Right cardiac atrium (tissue), 5 donors: ENCODE results near the gene FLYWCH2. TPM values are rescaled to one million over a fixed set of nuclear protein-coding genes. Genes with fewer than 3 reads are reported as not detected.
"Not testable (repeated sequence)": the region's sequence is repeated elsewhere in the genome, so short reads cannot be mapped to it uniquely, and the experiment has no call there.

Source experiments
- ATAC-seq, 2 donors: fragments of 200-7000 bp; cut with Tn5 transposase; one replicate each; pipeline versions ENCODE4 v1.8.0 to v1.9.1; 2020; ENCODE audit warnings: moderate library complexity in 2 of 2, mild to moderate bottlenecking in 1 of 2
- DNase-seq, 3 donors: peaks; one replicate each; pipeline ENCODE4 v3.0.0-alpha.2; 2020
- H3K27ac ChIP-seq: one replicate; pipeline ENCODE4 v1.5.1; 2013; ENCODE audit warnings: mild to moderate bottlenecking, low read length, control low read depth, moderate library complexity
- H3K27me3 ChIP-seq: one replicate; pipeline ENCODE4 v1.6.1; 2013; ENCODE audit not compliant: control insufficient read depth, insufficient read depth
- H3K4me1 ChIP-seq: one replicate; pipeline ENCODE4 v1.6.1; 2013; ENCODE audit warnings: low read length; ENCODE audit not compliant: control insufficient read depth, insufficient read depth
- H3K4me3 ChIP-seq: one replicate; pipeline ENCODE4 v1.5.1; 2013; ENCODE audit warnings: low read length, control low read depth
- H3K9me3 ChIP-seq: one replicate; pipeline ENCODE4 v1.6.1; 2013; ENCODE audit warnings: low read length; ENCODE audit not compliant: control insufficient read depth
- WGBS: extraction: QIAGEN DNeasy Blood & Tissue Kit; methylation state at CpG from one replicate; pipeline ENCODE4 v1.1.7; 2013; 5-methylcytosine and 5-hydroxymethylcytosine counted together
- intact Hi-C, 4 donors: fragments of 100-400 bp; cut with DNase I; formaldehyde crosslinking; loops; one replicate each; pipeline versions ENCODE4 v1.11.0 to v1.14.0; 2022 to 2023
- polyA plus RNA-seq: library from polyadenylated mRNA; stranded (reverse); fragments of 200-250 nt; gene quantifications from one replicate; pipeline ENCODE4 v1.2.3, GENCODE V29; 2013
- total RNA-seq, 4 donors: library from RNA; stranded (reverse); fragmentation: NEBNext Ultra II Directional; extraction: Animal tissue kit (Norgen Biotek cat#: 25700); gene quantifications; one replicate each; pipeline ENCODE4 v1.2.1, GENCODE V29; 2021
- donor health status: healthy with polysubstance abuse.
- donor health status: DM: no; HTN: yes; CAD: no.
- donor health status: DM: no; HTN: no; CAD: no.
- donor health status: DM: no; HTN: yes; CAD: no; lungs with severe emphysema.
- donor health status: DM: yes; HTN: yes; CAD: no.

The FLYWCH2 gene
- total and polyA plus RNA-seq, 5 donors: 26.6 to 44.3 (median 31.4) TPM

DNA sequence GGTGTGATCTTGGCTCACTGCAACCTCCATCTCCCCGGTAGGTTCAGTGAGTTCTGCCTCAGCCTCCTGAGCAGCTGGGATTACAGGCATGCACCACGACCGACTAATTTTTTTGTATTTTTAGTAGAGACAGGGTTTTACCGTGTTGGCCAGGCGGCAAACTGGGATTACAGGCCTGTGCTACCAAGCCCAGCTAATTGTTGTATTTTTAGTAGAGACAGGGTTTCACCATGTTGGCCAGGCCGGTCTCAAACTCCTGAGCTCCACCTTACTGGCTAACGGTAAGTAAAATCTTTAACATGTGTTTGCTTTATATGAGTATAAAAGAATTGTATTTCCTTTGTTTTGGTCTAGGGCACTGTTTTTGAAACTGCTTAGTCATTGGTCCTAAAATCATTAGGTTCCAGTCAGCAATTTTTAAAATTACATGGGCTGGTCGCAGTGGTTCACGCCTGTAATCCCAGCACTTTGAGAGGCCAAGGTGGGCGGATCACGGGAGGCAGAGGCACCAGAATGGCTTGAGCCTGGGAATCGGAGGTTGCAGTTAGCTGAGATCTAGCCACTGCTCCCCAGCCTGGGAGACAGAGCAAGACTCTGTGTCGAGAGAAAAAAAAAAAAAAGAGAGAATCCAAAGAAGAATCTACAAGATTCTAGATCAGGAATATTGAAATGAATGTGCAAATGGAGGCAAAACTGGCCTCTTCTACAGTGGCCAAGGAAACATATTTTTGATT, 32.3 kb downstream of the FLYWCH2 start:
- Histone ChIP-seq H3K4me3 (no peak overlapping the region), H3K4me1 (peaks cover 6% of the 10 kb centered on the region), H3K27ac (no peak overlapping the region), H3K9me3 (no peaks in the 10 kb centered on the region), H3K27me3 (no peaks in the 10 kb centered on the region)
- ATAC-seq: no peak
- intact Hi-C loops: loop anchor here in 1 of 4 donors (5.0 kb wide), 1 partner anchor 48 kb away; no protein-coding TSS in a partner anchor
- peak in 1 of 3 donors; percentile 4 for DNase-seq
- WGBS: 88% methylated on average over 13 of the region's 13 CpGs

DNA sequence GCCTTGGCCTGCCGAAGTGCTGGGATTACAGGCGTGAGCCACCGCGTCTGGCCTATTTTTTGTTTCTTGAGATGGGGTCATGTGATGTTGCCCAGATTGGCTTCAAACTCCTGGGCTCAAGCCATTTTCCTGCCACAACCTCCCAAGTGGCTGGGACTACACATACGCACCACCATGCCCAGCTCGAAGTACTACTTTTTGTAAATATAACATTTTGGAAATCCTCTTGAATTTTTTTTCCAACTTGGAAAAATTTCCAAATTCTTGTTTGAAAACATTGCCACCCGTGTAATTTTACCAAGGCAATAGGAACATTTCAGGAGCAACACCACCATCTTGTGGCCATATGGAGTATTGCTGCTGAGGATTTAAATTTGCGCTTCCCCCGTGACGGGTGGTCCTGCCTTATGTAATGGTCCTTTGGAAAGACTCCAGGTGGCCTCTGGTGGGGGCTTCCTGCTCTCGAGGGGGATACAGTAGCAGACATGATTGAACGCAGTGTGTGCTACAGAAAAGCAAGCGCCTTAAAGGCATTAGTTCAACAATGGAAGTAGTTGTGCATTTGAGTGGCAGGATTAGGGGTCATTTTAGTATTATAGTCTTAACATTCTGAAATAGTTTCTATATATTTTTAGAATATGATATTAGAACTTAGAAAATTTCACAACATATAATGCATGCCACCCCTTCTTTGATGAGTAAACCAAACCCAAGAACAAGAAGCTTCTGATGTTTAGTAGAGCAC, 36.7 kb downstream of the FLYWCH2 start:
- H3K4me1 ChIP-seq: peaks cover 1% of the 10 kb centered on the region
- ATAC-seq (peak; percentile 52 to 64), DNase-seq (peak in 2 of 3 donors; percentile 40 to 74)
- intact Hi-C loops: loop anchor here in 1 of 4 donors (5.0 kb wide), 1 partner anchor 52 kb away; no protein-coding TSS in a partner anchor
- no peak overlapping the region for H3K4me3 ChIP-seq
- WGBS: 7% methylated on average over 13 of the region's 13 CpGs
- no peaks in the 10 kb centered on the region for H3K9me3 ChIP-seq
- H3K27ac ChIP-seq: peak overlapping the region; percentile 64
- no peaks in the 10 kb centered on the region for H3K27me3 ChIP-seq

DNA sequence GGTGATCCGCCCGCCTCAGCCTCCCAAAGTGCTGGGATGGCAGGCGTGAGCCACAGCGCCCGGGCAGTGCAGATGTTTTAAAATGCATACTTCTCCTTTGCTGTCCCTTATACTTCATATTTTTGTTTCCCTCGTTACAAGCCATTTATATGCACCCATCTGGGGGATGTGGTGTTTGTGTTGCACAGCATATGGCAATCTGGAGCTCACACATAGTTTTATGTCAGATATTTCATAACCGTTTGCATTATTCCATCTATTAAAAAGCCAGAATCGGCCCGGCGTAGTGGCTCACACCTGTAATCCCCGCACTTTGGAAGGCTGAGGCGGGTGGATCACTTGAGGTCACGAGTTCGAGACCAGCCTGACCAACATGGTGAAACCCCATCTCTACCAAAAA, 40.5 kb downstream of the FLYWCH2 start:
- no peak for ATAC-seq
- H3K4me3 ChIP-seq: no peak overlapping the region
- intact Hi-C loops: no loop called here
- H3K27ac ChIP-seq: no peak overlapping the region
- no peaks in the 10 kb centered on the region for H3K9me3 ChIP-seq
- WGBS: 95% methylated on average over 14 of the region's 14 CpGs
- peaks cover 1% of the 10 kb centered on the region for H3K4me1 ChIP-seq
- no peaks in the 10 kb centered on the region for H3K27me3 ChIP-seq
- no peak for DNase-seq

DNA sequence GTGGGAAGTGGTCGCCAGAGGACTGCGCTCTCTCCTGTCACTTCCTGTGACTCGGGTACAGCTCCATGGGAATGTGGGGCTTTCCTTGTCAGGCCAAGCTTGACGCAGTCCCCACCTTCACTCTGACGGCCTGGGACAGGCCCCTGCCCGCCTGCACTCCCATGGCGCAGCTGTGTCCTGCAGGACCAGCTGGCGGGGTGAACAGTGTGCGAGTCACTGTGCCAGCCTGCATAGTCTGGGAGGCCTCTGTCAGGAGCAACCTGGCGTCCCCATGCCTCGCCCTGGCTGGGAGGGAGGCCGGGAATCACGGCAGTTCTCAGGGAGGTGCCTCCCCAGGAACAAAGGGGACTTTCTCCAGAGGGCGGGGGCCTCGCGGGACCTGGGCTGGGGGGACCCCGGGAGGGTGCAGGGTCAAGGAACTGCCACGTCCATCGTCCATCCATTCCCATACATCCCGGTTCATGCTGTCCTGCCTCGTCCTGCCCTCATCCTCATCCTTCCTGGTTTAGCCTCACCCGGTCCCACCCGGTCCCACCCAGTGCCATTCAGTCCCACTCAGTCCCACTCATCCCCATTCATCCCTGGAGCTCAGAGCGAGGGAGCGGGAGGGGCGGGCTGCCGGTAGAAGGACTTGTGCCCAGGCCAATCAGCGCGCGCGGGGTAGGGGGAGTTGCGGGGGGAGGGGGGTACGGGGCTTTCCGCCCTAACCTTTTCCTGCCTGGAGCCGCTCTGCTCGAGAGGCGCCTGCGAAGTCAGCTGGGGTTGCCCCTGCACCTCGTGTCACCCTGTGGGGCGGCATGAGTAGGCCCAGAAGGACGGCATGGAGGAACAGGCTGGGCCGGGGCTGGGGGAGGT, 42.1 kb downstream of the FLYWCH2 start:
- no peak overlapping the region for H3K4me3 ChIP-seq
- DNase-seq (peak in 1 of 3 donors; percentile 47), ATAC-seq (peak; percentile 11 to 27)
- intact Hi-C loops: loop anchor here in 1 of 4 donors (5.0 kb wide), 1 partner anchor 88 kb away; no protein-coding TSS in a partner anchor
- no peak overlapping the region for H3K27ac ChIP-seq
- no peaks in the 10 kb centered on the region for H3K9me3 ChIP-seq
- 72% methylated on average over 42 of the region's 42 CpGs for WGBS
- H3K27me3 ChIP-seq: no peaks in the 10 kb centered on the region
- H3K4me1 ChIP-seq: no peaks in the 10 kb centered on the region

DNA sequence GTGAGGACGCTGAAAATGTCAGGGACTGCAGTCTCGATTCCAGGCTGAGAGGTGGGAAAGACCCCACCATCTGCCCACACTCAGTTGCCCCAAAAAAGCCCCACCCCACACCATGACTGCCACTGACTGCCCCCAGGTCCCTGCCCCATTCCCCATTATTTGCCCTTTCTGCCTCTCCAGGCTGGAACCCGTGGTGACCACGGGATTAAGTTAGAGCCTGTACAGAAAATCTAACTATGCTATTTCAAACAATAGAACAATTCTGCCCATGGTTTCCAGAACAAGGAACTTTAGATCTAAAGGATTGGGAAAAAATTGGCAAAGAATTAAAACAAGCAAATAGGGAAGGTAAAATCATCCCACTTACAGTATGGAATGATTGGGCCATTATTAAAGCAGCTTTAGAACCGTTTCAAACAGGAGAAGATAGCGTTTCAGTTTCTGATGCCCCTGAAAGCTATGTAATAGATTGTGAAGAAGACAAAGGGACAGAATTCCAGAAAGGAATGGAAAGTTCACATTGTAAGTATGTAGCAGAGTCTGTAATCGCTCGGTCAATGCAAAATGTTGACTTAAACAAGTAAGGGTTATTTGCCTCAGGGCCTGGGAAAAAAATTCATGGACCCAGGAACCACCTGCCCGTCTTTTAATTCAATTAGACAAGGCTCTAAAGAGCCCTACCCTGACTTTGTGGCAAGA, 43.1 kb downstream of the FLYWCH2 start:
- intact Hi-C loops: loop anchor here in 1 of 4 donors (5.0 kb wide), 1 partner anchor 89 kb away; no protein-coding TSS in a partner anchor
- no peaks in the 10 kb centered on the region for H3K4me1 ChIP-seq

GRCh38 chr16:2926650-2926999, 43.6 kb downstream of the FLYWCH2 start:
- no peak for DNase-seq
- no peaks in the 10 kb centered on the region for H3K9me3 ChIP-seq
- WGBS: 78% methylated on average over 5 of the region's 5 CpGs
- intact Hi-C loops: loop anchor here in 1 of 4 donors (5.0 kb wide), 1 partner anchor 89 kb away; no protein-coding TSS in a partner anchor
- H3K27me3 ChIP-seq: no peaks in the 10 kb centered on the region
- H3K4me1 ChIP-seq: no peaks in the 10 kb centered on the region
- H3K4me3 ChIP-seq: no peak overlapping the region
- no peak overlapping the region for H3K27ac ChIP-seq
- ATAC-seq: no peak

More for the DNA sequence above, 43.1 kb downstream of the FLYWCH2 start:
- ATAC-seq (no peak), DNase-seq (peak in 1 of 3 donors; percentile 3)
- Histone ChIP-seq H3K4me3 (no peak overlapping the region), H3K27ac (no peak overlapping the region), H3K9me3 (no peaks in the 10 kb centered on the region), H3K27me3 (no peaks in the 10 kb centered on the region)
- WGBS: 69% methylated on average over 9 of the region's 9 CpGs

DNA sequence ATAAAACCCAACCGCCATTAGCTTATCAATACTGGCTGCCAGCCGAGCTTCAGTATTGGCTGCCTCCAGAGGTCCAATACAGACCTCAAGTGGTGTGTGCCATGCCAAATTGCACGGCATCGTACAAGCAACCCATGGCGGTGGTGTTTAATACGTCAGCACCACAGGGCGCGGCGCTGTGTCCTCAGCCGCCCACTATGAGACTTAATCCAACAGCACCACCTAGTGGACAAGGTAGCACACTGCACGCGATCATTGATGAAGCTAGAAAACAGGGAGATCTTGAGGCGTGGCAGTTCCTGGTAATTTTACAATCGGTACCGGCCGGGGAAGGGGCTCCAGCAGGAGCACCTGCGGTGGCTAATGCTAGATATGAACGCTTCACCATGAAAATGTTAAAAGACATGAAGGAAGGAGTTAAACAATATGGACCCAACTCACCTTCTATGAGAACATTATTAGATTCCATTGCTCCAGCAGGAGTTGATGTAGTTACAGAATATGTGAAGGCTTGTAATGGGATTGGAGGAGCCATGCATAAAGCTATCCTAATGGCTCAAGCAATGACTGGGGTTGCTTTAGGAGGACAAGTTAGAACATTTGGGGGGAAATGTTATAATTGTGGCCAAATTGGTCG, 44.1 kb downstream of the FLYWCH2 start:
- no peak overlapping the region for H3K27ac ChIP-seq
- intact Hi-C loops: loop anchor here in 1 of 4 donors (5.0 kb wide), 1 partner anchor 90 kb away; no protein-coding TSS in a partner anchor
- H3K9me3 ChIP-seq: no peaks in the 10 kb centered on the region
- peak; percentile 85 to 89 for ATAC-seq
- no peaks in the 10 kb centered on the region for H3K27me3 ChIP-seq
- H3K4me3 ChIP-seq: no peak overlapping the region
- no peaks in the 10 kb centered on the region for H3K4me1 ChIP-seq
- 6% methylated on average over 19 of the region's 19 CpGs for WGBS
- peak; percentile 91 to 96 (median 91) for DNase-seq

DNA sequence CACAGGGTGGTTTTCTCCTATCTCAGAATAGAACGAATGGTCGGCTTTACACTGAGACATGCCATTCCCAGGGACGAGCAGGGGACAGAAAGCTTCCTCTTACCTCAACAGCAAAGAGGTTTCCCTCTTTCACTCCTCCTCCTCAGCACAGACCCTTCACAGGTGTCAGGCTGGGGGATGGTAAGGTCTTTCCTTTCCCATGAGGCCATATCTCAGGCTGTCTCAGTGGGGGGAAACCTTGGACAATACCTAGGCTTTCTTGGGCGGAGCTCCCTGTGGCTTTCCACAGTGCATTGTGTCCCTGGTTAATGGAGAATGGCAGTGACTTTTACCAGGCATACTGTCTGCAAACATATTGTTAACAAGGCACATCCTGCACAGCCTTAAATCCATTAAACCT, 45.1 kb downstream of the FLYWCH2 start:
- not testable (repeated sequence) for H3K27me3 ChIP-seq, DNase-seq, H3K27ac ChIP-seq, ATAC-seq, H3K9me3 ChIP-seq, H3K4me1 ChIP-seq, H3K4me3 ChIP-seq
- intact Hi-C loops: loop anchor here in 1 of 4 donors (5.0 kb wide), 1 partner anchor 91 kb away; no protein-coding TSS in a partner anchor
- WGBS: 87% methylated on average over 4 of the region's 4 CpGs

DNA sequence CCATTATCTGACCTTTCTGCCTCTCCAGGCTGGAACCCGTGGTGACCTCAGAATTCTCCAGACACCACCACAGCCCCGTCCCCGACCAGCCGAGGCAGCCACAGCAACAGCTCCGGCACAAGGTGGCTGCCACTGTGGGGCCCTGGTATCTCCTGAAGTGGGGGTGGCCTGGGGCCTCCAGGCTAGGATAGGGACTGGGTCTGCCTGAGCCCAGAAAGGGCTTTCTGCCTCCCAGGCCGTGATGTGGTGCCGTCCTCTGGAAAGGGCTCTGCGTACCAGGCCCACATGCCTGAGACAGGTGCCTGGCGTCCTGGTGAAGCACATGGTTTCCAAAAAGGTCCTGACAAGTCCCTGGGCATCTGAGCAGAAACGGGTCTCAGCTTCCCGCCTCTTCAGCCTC, 45.8 kb downstream of the FLYWCH2 start:
- H3K27me3 ChIP-seq: no peaks in the 10 kb centered on the region
- no peaks in the 10 kb centered on the region for H3K9me3 ChIP-seq
- DNase-seq (no peak), ATAC-seq (no peak)
- no peak overlapping the region for H3K4me3 ChIP-seq
- intact Hi-C loops: loop anchor here in 1 of 4 donors (5.0 kb wide), 1 partner anchor 91 kb away; no protein-coding TSS in a partner anchor
- no peak overlapping the region for H3K27ac ChIP-seq
- no peaks in the 10 kb centered on the region for H3K4me1 ChIP-seq
- 83% methylated on average over 11 of the region's 11 CpGs for WGBS
